NCI-H146 (cell line): Measurements from ENCODE around the gene RPS13.
"Not testable (repeated sequence)": the region's sequence is repeated elsewhere in the genome, so short reads cannot be mapped to it uniquely, and the experiment has no call there.

Experiments
- DNase-seq: peaks from one replicate; lab custom pipeline; 2025; lab: John Stamatoyannopoulos, UW

Gene RPS13

DNA sequence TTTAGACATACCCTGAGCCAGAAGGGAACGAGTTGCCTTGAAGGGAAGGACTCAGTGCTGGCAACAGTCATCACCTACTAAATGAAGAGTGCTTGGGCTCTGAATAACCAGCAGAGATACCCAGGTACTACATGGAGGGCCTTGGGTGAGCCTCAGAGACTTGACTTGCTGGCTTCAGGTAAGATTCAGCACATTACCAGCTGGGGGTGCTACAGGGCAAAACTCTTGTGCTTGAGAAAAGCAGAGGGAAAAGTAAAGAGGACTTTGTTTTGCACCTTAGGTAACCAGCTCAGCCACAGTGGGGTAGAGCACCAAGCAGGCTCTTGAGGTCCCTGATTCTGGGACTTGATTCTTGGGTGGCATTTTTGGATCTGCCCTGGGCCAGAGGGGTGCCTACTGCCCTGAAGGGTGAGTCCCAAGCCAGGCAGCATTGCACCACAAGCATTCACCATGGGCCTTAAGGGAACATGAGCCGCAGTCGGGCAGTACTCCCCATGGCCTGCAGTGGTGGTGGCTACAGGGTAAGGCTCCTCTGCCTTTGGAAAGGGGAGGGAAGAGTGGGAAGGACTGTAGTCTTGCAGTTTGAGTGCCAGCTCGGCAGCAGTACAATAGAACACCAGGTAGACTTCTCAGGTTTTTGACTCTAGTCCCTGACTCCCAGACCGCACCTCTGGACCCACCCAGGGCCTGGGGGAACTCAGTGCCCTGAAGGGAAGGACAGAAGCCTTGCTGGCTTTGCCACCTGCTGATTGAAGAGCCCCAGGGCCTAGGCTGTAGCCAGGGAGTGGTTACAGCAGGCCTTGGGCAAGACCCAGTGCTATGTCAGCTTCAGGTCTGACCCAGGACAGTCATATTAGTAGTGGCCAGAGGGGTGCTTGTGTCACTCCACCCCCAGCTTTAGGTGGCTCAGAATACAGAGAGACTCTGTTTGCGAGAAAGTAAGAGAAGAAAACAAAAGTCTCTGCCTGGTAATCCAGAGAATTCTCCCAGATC, 40.5 kb downstream of the RPS13 start:
- no peak for DNase-seq

DNA sequence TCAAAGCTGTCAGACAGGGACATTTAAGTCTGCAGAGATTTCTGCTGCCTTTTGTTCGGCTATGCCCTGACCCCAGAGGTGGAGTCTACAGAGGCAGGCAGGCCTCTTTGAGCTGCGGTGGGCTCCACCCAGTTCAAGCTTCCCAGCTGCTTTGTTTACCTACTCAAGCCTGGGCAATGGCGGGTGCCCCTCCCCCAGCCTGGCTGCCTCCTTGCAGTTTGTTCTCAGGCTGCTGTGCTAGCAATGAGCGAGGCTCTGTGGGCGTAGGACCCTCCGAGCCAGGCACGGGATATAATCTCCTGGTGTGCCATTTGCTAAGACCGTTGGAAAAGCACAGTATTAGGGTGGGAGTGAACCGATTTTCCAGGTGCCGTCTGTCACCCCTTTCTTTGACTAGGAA, 43.4 kb downstream of the RPS13 start:
- not testable (repeated sequence) for DNase-seq

DNA sequence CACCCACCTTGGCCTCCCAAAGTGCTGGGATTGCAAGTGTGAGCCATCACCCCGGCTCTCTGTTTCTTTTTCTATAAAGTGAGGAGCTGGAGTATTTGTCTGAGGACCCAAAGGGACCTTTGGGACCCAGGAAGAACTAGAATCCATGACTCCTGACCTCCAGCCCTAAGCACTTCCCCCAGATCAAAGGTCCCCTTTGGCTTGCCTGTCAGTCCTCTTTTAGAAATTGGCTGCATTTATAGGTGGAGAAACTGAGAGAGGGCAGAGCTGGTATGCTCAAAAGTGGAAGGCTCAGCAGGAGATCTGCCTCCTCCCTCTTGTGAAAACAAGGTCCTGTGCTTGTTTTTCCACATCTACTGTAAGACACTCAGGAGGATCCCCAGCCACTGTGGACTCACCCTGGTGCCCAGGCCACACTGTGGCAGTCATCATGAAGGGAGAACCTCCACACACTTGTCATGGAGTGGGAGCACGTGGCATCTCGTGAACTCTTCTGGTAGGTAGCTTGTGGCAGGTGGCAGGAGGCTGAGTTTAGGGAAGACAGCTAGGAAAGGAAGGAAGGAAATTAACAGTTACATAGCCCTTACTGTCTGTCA, 50.9 kb downstream of the RPS13 start:
- DNase-seq: no peak

DNA sequence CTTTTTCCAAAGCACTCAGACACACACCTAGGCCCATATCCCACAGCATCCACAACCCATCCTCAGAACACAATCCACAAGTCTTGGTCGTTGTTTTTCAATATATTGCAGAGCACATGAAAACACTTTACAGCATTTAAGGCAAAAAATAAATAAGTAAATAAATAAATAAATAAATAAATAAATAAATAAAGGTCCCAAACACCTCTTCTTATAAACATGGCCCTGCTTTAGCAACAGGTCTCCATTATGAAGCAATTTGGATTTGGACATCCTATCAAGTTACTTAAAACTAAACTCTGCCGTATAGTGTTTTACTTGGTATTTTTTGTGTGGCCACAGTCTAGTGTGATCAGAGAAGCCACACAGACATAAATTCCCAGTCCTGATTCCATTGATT, 52.5 kb downstream of the RPS13 start:
- DNase-seq: no peak
